HG02759 (cell line): Measurements from ENCODE around the gene DLK1.

Experiments
- ATAC-seq: cut with Tn5 transposase; IDR thresholded peaks from one replicate; pipeline ENCODE4 v1.9.1; 2021; ENCODE audit warnings: mild to moderate bottlenecking, moderate library complexity; ENCODE audit not compliant: unreplicated experiment

The DLK1 gene

GRCh38 chr14:100750762-100751699 is 24.3 kb downstream of the DLK1 start:
- ATAC-seq: no peak

DNA sequence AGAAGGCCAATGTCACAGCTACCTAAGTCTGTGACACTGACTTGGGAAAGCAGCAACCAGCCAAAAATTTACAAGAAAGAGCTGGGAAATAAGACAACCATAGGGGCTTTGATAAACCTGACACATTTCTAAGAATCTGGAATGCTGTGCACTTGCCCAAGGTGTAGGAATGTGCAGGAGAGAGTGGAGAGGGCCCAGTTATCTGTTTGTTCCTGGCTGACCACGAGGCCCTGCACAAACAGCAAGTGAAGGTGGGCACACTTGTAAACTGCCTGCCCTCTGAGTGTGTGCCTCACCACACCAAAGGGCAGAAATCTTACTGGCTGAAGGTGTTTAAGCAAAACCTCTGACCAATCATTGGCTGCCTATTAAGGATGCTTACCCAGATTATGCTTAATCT is 27.3 kb downstream of the DLK1 start:
- no peak for ATAC-seq

DNA sequence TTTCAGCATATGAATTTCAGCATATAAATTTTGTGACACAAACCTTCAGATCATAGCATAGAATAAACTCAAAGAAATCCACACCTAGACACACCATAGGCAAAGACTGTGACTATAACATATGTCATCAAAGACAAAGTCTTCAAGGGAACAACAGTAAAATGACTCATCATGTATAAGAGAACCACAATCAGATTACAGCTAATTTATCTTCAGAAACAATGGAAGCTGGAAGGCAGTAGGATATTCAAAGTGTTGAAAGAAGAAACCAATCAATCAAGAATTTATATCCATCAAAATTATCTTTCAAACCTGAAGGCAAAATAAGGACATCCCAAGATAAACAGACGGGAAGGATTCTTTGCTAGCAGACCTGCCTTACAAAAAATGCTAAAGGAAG is 29.0 kb downstream of the DLK1 start:
- ATAC-seq: no peak

GRCh38 chr14:100761481-100761880 is 34.8 kb downstream of the DLK1 start:
- ATAC-seq: no peak

DNA sequence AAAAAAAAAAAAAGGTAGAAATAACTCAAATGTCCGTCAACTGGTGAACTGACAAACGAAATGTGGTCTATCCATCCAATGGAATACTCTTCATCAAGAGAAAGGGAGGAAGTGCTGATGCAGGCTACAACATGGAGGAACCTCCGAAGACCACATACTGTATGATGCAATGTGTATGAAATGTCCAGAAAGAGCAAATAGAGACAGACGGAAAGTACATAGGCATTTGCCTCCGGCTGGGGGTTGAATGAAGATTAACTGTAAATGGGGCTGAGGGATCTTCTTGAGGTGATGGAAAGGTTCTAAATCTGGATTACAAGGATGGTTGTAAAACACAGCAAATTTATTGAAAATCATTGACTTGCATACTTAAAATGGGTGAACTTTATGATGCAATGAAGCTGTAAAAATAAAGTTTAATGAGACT is 35.4 kb downstream of the DLK1 start:
- ATAC-seq: no peak

DNA sequence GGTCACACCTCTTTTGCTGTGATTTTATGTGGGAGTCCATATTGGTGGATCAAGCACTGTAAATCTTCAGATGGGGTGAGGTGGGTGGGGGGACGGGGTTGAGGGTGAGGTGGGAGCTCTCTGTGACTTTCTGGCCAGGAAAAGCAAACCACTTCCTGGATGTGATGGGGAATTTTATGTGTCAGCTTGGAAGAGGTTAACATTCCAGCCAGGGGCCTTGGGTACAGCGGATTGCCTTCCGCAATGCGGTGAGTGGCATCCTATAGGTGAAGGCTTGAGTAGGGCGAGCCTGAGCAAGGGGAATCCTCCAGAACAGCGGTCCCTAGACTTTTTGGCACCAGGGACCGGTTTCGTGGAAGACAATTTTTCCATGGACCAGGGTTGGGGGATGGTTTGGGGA is 36.2 kb downstream of the DLK1 start:
- ATAC-seq: no peak

GRCh38 chr14:100764471-100765115 is 37.9 kb downstream of the DLK1 start:
- no peak for ATAC-seq

DNA sequence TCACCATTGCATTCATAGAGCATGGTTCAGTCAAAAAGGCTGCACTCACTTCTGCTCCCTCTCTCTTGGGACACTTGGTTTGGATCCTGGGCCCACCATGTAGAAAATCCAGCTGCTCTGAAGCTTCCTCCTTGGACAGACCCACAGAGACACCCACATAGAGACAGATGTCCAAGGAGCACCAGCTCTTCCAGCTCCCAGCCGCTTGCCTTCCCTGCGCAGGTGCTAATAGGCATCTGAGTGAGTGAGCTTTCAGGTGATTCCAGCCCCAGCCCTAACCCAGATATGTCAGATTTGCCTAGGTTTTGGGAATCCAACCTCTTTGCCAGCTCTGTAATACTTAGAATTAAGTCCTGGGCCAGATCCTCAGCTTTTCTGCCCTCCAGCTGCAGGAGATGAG is 38.6 kb downstream of the DLK1 start:
- no peak for ATAC-seq

DNA sequence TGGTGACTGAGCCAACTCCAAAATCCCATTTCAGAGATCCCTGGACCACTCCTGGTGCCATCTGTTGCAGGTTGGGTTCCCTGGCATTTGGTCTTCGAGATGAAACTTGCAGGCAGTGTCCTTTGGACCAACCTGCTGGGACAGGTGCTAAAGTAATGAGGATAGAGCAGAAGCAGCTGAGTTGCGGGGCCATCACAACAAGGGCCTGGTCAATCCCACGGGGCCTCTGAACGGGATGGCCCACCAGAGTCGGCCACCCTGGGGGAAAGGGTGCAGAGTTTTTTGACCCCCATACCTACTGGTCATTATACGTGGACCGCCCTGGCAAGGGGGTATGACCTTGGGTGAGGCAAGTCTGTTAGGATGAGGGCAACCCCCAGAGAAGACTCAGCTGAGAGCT is 39.3 kb downstream of the DLK1 start:
- ATAC-seq: no peak

DNA sequence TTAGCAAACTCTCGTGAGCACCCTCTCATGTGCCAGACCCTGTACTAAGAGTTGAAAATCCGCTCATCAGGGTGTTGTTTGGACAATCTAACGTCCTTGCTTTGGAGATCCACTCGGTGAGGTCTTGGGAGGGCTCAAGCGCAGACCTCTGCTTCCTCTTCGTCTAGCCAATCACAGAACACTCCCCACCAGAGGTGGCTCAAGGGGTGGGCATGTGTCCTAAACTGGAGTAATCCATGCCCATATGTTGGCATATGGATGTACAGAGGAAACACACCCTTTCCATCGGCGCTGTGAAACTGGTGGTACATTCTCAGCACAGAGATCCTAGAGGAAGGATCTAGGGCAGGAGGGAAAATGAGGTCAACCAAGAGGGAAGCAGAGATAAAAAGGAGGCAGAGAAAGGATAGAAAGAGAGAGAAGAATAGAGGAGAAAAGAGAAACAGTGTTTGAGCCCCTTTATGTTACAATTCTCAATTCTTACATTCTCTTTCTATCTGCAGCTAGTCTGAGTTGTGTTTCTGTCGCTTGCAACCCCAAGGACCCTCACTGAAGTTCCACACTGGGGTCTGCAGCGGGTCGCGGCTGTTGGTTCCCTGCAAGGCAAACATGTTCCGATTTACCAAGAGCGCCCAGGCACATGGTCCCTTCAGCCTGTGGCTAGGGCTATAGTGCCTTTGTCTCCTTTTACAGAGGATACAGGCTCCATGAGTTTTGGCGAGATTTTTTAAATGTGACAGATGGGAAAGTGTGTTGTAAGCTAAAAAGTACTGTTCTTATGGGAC is 40.5 kb downstream of the DLK1 start:
- no peak for ATAC-seq

- no peak for ATAC-seq
Measured at GRCh38 chr14:100767788-100768536, 41.3 kb downstream of the DLK1 start.

DNA sequence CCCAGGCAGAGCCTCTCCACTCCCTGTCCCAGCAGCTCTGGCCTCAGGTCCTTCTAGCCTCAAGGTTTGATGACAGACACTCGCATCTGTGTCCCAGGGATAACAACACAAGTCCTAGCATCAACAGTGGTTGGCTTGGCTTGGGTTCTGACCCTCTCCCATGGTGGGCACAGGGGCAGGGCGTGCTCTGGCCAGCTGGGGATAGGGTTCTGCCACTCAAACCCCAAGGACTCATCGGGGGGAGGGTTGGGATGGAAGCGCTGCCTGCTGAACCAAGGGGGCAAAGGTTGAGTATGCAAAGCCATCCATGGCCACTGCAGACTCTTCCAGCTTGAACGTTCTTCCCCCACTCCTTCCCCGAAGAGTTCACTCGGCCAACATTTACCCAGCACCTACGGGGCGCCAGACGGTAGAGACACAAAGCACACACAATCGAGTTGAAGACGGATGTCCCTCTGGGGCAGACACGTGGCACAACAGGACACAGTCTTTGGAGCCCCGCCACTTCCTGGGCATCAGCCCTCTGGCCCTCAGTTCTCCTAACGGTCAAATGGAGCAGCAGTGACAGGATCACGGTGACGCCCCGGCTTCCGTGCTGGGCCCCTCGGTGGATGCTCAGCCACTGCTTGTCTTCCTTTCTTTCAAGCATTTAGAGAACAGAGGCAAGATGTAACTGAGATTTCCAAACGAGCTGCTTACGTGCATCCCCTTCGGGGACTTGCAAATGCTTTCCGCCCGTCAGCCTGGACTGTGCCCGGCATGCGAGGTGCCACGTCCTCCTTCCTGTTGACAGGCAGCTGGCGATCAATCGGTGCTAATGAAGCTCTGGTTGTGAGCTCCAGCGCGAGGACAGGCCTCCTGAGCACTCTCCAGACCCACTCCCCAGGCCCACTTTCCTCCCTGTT is 42.6 kb downstream of the DLK1 start:
- no peak for ATAC-seq

DNA sequence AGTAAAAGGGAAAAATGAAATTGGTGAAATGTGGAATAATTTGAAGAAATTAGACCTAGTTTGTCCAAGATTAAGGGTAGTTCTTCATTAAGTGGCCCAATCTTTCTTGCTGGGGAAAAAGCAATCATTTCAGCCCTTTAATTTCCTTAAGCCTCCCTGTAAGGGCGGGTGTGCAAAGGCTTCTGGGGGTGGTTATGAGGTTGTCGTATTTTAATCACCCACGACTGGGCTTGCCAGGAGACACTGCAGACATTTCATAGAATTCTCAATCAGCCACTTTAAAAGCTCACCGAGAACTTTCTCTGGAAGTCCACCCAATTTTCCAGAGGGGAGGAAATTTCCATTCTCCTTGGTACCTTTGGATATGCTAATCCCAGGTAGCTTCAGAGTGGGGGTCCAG is 43.4 kb downstream of the DLK1 start:
- no peak for ATAC-seq

GRCh38 chr14:100770605-100771120 is 44.0 kb downstream of the DLK1 start:
- no peak for ATAC-seq

DNA sequence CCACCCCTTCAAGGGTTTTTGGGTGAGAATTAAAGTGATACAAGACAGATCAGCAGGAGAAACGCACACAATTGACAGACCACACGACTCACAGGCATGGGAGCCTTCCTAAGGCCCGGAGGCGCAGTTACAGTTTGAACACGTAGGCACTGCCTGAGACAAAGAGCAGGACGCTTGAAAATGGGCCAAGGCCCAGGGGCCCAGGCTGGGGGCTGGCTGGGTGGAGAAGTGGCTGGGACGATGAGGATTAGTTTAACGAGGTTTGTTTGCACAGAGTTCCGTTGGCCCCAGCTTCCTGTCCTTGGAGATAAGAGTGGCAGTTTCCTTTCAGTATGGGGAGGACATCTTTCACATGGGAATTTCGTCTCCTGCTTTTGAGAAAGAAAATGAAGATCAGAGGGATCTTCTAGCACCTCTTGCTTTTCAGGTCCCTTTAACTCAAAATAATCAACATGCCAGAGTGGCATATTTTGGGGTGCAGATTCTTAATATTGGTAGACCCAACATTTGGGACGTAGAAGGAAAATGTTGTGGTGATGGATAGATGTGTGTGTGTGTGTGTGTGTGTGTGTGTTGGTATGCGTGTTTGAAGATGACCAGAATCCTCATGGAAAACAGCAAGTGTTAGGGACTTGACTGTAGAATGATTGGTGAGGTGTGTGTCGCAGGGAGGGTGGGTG is 44.6 kb downstream of the DLK1 start:
- no peak for ATAC-seq

DNA sequence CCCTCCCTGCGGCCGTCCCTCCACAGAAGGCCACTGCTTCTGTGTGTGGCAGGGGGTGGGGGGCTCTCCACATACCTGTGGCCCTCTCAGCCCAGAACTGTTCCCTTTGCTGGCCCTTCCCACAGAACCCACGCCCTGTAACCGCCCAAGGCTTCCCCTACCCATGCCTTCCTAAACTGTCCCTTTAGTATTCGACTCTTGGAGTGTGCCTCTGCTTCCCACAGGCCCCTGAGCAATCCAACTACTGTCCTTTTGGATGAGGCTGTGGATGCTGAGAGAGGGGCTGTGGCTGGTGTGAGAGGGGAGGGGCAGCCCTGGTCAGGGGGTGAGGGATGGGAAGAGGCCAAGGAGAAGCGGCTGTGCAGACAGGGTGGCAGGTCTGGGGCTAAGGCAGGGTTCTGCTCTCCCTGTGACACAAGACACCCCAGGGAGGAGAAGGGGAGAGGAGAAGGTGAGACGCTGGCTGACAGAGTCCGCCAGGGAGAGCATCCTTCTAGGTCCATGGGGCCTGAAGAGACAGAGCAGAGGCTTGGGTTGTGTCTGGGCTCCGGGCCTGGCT is 46.0 kb downstream of the DLK1 start:
- ATAC-seq: no peak

- no peak for ATAC-seq
Measured at GRCh38 chr14:100773331-100774163, 46.9 kb downstream of the DLK1 start.

DNA sequence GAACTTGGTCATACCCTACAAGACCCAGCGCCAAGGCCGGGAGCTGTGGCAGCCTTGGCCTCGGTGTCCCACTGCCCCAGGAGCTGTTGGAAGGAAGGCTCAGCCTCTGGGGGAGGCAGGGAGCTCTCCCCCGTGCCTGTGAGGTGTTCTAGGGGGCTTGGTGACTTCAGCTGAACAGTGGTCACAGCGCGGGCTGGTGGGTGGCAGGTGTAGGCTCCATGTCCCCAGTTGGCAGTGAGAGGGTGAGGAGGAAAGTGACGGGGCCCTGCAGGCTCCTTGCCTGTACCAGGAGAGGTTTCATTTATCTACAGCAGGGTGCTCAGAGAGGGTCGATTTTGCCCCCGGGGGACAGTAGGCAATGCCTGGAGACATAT is 47.5 kb downstream of the DLK1 start:
- ATAC-seq: no peak
